ENCODE results near the gene FLT4. TPM values are rescaled to one million over a fixed set of nuclear protein-coding genes. Genes with fewer than 3 reads are reported as not detected.

The FLT4 gene
- total and polyA plus RNA-seq, 2 donors (not counting 1 experiment from before 2014, with no cell fraction given): 0.01 TPM; not detected in 1

GRCh38 chr5:180600554-180601041 is 48.8 kb downstream of the FLT4 start:
- POLR2A ChIA-PET: interaction anchor here (0.7 kb wide), 1 partner anchor 623 kb away, joined by 15 read pairs; no protein-coding TSS in a partner anchor
- H3K79me2 ChIP-seq (ENCODE audit: control insufficient read depth, insufficient read depth, low read length): no peaks in the 10 kb centered on the region
- Mint-ChIP-seq H3K27me3 (no peaks in the 10 kb centered on the region), H3K9me3 (ENCODE audit: insufficient read depth) (no peaks in the 10 kb centered on the region), H3K4me1 (no peaks in the 10 kb centered on the region), H3K4me3 (no peak overlapping the region), H3K27ac (no peak overlapping the region)
- CTCF ChIA-PET: no interaction called here
- H3K9me3 ChIP-seq (ENCODE audit: control extremely low read depth in 1 of 3, control insufficient read depth in 2 of 3, insufficient read depth in 1 of 3, low read length in 2 of 3): no peaks in the 10 kb centered on the region
- no peak overlapping the region for H3K9ac ChIP-seq (ENCODE audit: low read length)
- H3K27me3 ChIP-seq (replicated peaks in 1 of 4; ENCODE audit: control extremely low read depth in 1 of 4, control insufficient read depth in 3 of 4, insufficient read depth in 4 of 4, low read length in 3 of 4): peaks cover 0 to under 1% (median 0%) of the 10 kb centered on the region in 4 experiments
- intact Hi-C loops (cut with micrococcal nuclease): no loop called here
- H4K20me1 ChIP-seq (ENCODE audit: control insufficient read depth, insufficient read depth, low read length, poor library complexity, severe bottlenecking): no peaks in the 10 kb centered on the region
- no peak overlapping the region for H2AFZ ChIP-seq (ENCODE audit: insufficient read depth, low read depth, low read length, poor library complexity, severe bottlenecking)
- H3K36me3 ChIP-seq (replicated peaks in 1 of 2; ENCODE audit: control extremely low read depth in 1 of 2, control insufficient read depth in 1 of 2, extremely low read depth in 1 of 2, insufficient read depth in 2 of 2, low read length in 1 of 2): no peaks in the 10 kb centered on the region
- ATAC-seq (ENCODE audit: low read depth): no peak
- H3K27ac ChIP-seq (ENCODE audit: low read length in 2 of 2): no peak overlapping the region
- DNase-seq: no peak
- no peak for TF ChIP-seq CTCF (IDR thresholded peaks at IDR 0.05)
- no peak for TF ChIP-seq EZH2 (IDR thresholded peaks at IDR 0.05; ENCODE audit: borderline replicate concordance, insufficient read depth, low read depth, low read length, poor library complexity, severe bottlenecking)
- H3K4me1 ChIP-seq (ENCODE audit: control insufficient read depth in 2 of 2, insufficient read depth in 2 of 2, low read length in 2 of 2): no peaks in the 10 kb centered on the region
- H3K4me3 ChIP-seq (ENCODE audit: control extremely low read depth in 1 of 5, extremely low read depth in 1 of 5, insufficient read depth in 1 of 5, low read depth in 2 of 5, low read length in 4 of 5): no peak overlapping the region
- H3K4me2 ChIP-seq (replicated peaks; ENCODE audit: low read depth, low read length, poor library complexity, severe bottlenecking): no peak overlapping the region
- WGBS (ENCODE audit: insufficient coverage): 93% methylated on average over 10 of the region's 12 CpGs

GRCh38 chr5:180599981-180600553 is 49.3 kb downstream of the FLT4 start:
- WGBS (ENCODE audit: insufficient coverage): 91% methylated on average over 14 of the region's 16 CpGs
- Mint-ChIP-seq H3K27ac (no peak overlapping the region), H3K9me3 (ENCODE audit: insufficient read depth) (no peaks in the 10 kb centered on the region), H3K4me3 (no peak overlapping the region), H3K27me3 (no peaks in the 10 kb centered on the region), H3K4me1 (no peaks in the 10 kb centered on the region)
- intact Hi-C loops (cut with micrococcal nuclease): no loop called here
- no peak for TF ChIP-seq EZH2 (IDR thresholded peaks at IDR 0.05; ENCODE audit: borderline replicate concordance, insufficient read depth, low read depth, low read length, poor library complexity, severe bottlenecking)
- no peak for TF ChIP-seq CTCF (IDR thresholded peaks at IDR 0.05)
- Histone ChIP-seq H3K4me3 (ENCODE audit: control extremely low read depth in 1 of 5, extremely low read depth in 1 of 5, insufficient read depth in 1 of 5, low read depth in 2 of 5, low read length in 4 of 5) (no peak overlapping the region), H3K4me2 (replicated peaks; ENCODE audit: low read depth, low read length, poor library complexity, severe bottlenecking) (no peak overlapping the region), H3K79me2 (ENCODE audit: control insufficient read depth, insufficient read depth, low read length) (no peaks in the 10 kb centered on the region), H3K27ac (ENCODE audit: low read length in 2 of 2) (no peak overlapping the region), H2AFZ (ENCODE audit: insufficient read depth, low read depth, low read length, poor library complexity, severe bottlenecking) (no peak overlapping the region), H4K20me1 (ENCODE audit: control insufficient read depth, insufficient read depth, low read length, poor library complexity, severe bottlenecking) (no peaks in the 10 kb centered on the region), H3K4me1 (ENCODE audit: control insufficient read depth in 2 of 2, insufficient read depth in 2 of 2, low read length in 2 of 2) (no peaks in the 10 kb centered on the region), H3K9ac (ENCODE audit: low read length) (no peak overlapping the region), H3K27me3 (replicated peaks in 1 of 4; ENCODE audit: control extremely low read depth in 1 of 4, control insufficient read depth in 3 of 4, insufficient read depth in 4 of 4, low read length in 3 of 4) (no peaks in the 10 kb centered on the region), H3K9me3 (ENCODE audit: control extremely low read depth in 1 of 3, control insufficient read depth in 2 of 3, insufficient read depth in 1 of 3, low read length in 2 of 3) (no peaks in the 10 kb centered on the region), H3K36me3 (replicated peaks in 1 of 2; ENCODE audit: control extremely low read depth in 1 of 2, control insufficient read depth in 1 of 2, extremely low read depth in 1 of 2, insufficient read depth in 2 of 2, low read length in 1 of 2) (no peaks in the 10 kb centered on the region)
- POLR2A ChIA-PET: no interaction called here
- no peak for DNase-seq
- ATAC-seq (ENCODE audit: low read depth): no peak
- CTCF ChIA-PET: no interaction called here
